SH-SY5Y (cell line): Measurements from ENCODE around the gene BTRC.

Experiments
- GATA2 ChIP-seq: IDR thresholded peaks from 2 replicates; pipeline ENCODE4 v1.6.1; 2011; ENCODE audit warnings: mild to moderate bottlenecking, low read depth, low read length
- GATA3 ChIP-seq: IDR thresholded peaks from 2 replicates; pipeline ENCODE4 v1.6.1; 2011; ENCODE audit warnings: low read depth, mild to moderate bottlenecking, low read length, moderate library complexity

GRCh38 chr10:101330631-101331225, 23.2 kb upstream of the BTRC start:
- no peak for TF ChIP-seq GATA3
- no peak for TF ChIP-seq GATA2
